Measurements from ENCODE around the gene MB.

MB gene

GRCh38 chr22:35594686-35595085 is 22.4 kb downstream of the MB start:
- DNase-seq (ENCODE audit: low spot score) = no peak
- H3K27ac ChIP-seq = no peak overlapping the region
- TF ChIP-seq CTCF (conservative IDR thresholded peaks at IDR 0.05; ENCODE audit: low read depth) = no peak
- CTCF ChIA-PET = no interaction called here
- POLR2A ChIA-PET (ENCODE audit: low non-redundant PET) = no interaction called here

- TF ChIP-seq CTCF (conservative IDR thresholded peaks at IDR 0.05; ENCODE audit: low read depth) = no peak
- CTCF ChIA-PET = no interaction called here
- POLR2A ChIA-PET (ENCODE audit: low non-redundant PET) = no interaction called here
- DNase-seq (ENCODE audit: low spot score) = no peak
- H3K27ac ChIP-seq = no peak overlapping the region
Observed at GRCh38 chr22:35593891-35594470, 23.1 kb downstream of the MB start.

GRCh38 chr22:35593071-35593890 is 23.8 kb downstream of the MB start:
- ChIA-PET CTCF (no interaction called here), POLR2A (ENCODE audit: low non-redundant PET) (no interaction called here)
- no peak overlapping the region for H3K27ac ChIP-seq
- TF ChIP-seq CTCF (conservative IDR thresholded peaks at IDR 0.05; ENCODE audit: low read depth) = no peak
- no peak for DNase-seq (ENCODE audit: low spot score)

- TF ChIP-seq CTCF (conservative IDR thresholded peaks at IDR 0.05; ENCODE audit: low read depth) = no peak
Observed at GRCh38 chr22:35592418-35592967, 24.6 kb downstream of the MB start.

GRCh38 chr22:35591714-35592417 is 25.3 kb downstream of the MB start:
- H3K27ac ChIP-seq = no peak overlapping the region
- ChIA-PET POLR2A (ENCODE audit: low non-redundant PET) (no interaction called here), CTCF (interaction anchor here (0.7 kb wide), 1 partner anchor 29 kb away, joined by 4 read pairs; no protein-coding TSS in a partner anchor)
- no peak for DNase-seq (ENCODE audit: low spot score)
- no peak for TF ChIP-seq CTCF (conservative IDR thresholded peaks at IDR 0.05; ENCODE audit: low read depth)

More at GRCh38 chr22:35592418-35592967, 24.6 kb downstream of the MB start:
- no peak for DNase-seq (ENCODE audit: low spot score)
- H3K27ac ChIP-seq = no peak overlapping the region
- ChIA-PET CTCF (no interaction called here), POLR2A (ENCODE audit: low non-redundant PET) (no interaction called here)

- DNase-seq (ENCODE audit: low spot score) = no peak
- TF ChIP-seq CTCF (conservative IDR thresholded peaks at IDR 0.05; ENCODE audit: low read depth) = no peak
- peak overlapping the region; percentile 86 for H3K27ac ChIP-seq
- ChIA-PET CTCF (no interaction called here), POLR2A (ENCODE audit: low non-redundant PET) (no interaction called here)
Observed at GRCh38 chr22:35590634-35591295, 26.4 kb downstream of the MB start.
